ENCODE measurements around the gene SLC6A11. TPM values are rescaled to one million over a fixed set of nuclear protein-coding genes. Genes with fewer than 3 reads are reported as not detected.

Gene SLC6A11
- polyA plus RNA-seq, 1 donor (not counting 4 experiments of a cell fraction or from before 2014, with no cell fraction given), result 9.8 TPM

DNA sequence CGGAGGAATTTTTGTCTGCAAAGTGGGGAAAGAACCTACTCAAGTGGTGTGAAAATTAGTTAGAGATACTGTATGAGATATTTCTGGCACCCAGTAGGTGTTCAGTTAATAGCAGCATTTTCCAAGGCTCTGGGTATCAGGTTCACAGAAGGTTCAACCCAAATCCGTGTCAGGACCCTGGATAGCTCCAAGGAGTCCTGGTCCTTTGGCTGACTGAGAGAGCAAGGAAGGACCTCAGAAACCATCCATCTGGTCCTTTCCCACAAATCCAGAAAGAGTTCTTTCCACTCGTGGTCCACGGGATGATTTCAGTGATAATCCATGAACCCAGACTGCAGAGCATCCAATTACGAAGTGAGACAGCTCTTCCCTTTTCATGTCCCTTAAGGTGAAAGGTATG, 51.4 kb downstream of the SLC6A11 start:
- H3K9ac ChIP-seq (ENCODE audit: control insufficient read depth, extremely low read depth, insufficient read depth, low read length), result no peak overlapping the region
- no peak overlapping the region for H3K27ac ChIP-seq (ENCODE audit: control insufficient read depth, insufficient read depth, low read length)
- no peak for TF ChIP-seq EZH2 (IDR thresholded peaks at IDR 0.05; ENCODE audit: low read length)
- TF ChIP-seq, protein P1, sequence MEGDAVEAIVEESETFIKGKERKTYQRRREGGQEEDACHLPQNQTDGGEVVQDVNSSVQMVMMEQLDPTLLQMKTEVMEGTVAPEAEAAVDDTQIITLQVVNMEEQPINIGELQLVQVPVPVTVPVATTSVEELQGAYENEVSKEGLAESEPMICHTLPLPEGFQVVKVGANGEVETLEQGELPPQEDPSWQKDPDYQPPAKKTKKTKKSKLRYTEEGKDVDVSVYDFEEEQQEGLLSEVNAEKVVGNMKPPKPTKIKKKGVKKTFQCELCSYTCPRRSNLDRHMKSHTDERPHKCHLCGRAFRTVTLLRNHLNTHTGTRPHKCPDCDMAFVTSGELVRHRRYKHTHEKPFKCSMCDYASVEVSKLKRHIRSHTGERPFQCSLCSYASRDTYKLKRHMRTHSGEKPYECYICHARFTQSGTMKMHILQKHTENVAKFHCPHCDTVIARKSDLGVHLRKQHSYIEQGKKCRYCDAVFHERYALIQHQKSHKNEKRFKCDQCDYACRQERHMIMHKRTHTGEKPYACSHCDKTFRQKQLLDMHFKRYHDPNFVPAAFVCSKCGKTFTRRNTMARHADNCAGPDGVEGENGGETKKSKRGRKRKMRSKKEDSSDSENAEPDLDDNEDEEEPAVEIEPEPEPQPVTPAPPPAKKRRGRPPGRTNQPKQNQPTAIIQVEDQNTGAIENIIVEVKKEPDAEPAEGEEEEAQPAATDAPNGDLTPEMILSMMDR (optimal IDR thresholded peaks at IDR 0.05 in 1 of 3, IDR thresholded peaks at IDR 0.05 in 1 of 3, conservative IDR thresholded peaks at IDR 0.05 in 1 of 3; ENCODE audit: extremely low read depth in 1 of 3, insufficient read depth in 2 of 3, low read length in 3 of 3), result no peak
- no peak overlapping the region for H2AFZ ChIP-seq (ENCODE audit: control insufficient read depth, low read length)
- no peaks in the 10 kb centered on the region for H3K79me2 ChIP-seq (ENCODE audit: control insufficient read depth, insufficient read depth, low read length)
- no peaks in the 10 kb centered on the region for H3K27me3 ChIP-seq (ENCODE audit: control insufficient read depth, extremely low read depth, insufficient read depth, low read length)
- H3K4me1 ChIP-seq (ENCODE audit: control insufficient read depth, extremely low read depth, insufficient read depth, low read length), result peaks cover 3% of the 10 kb centered on the region
- no peak overlapping the region for H3K4me3 ChIP-seq (ENCODE audit: control insufficient read depth in 2 of 3, extremely low read depth in 1 of 3, insufficient read depth in 2 of 3, low read depth in 1 of 3, low read length in 3 of 3)
- H4K20me1 ChIP-seq (ENCODE audit: control insufficient read depth, extremely low read depth, insufficient read depth, low read length), result no peaks in the 10 kb centered on the region
- no peaks in the 10 kb centered on the region for H3K9me1 ChIP-seq (ENCODE audit: control insufficient read depth, extremely low read depth, insufficient read depth, low read length)
- FAIRE-seq, result peak; percentile 83
- H3K36me3 ChIP-seq (ENCODE audit: control insufficient read depth in 2 of 2, extremely low read depth in 1 of 2, insufficient read depth in 2 of 2, low read length in 2 of 2), result peaks cover 0 to 2% of the 10 kb centered on the region in 2 experiments
- dilution Hi-C loops (cut with MboI; ENCODE audit: extremely low pct_ligation_motif_present, low sequenced_read_pairs), result no loop called here
- DNase-seq (ENCODE audit: low read depth, low spot score), result no peak
- no peaks in the 10 kb centered on the region for H3K9me3 ChIP-seq (ENCODE audit: control insufficient read depth, low read depth, low read length)
- H3K4me2 ChIP-seq (ENCODE audit: control insufficient read depth, extremely low read depth, insufficient read depth, low read depth, low read length), result no peak overlapping the region

DNA sequence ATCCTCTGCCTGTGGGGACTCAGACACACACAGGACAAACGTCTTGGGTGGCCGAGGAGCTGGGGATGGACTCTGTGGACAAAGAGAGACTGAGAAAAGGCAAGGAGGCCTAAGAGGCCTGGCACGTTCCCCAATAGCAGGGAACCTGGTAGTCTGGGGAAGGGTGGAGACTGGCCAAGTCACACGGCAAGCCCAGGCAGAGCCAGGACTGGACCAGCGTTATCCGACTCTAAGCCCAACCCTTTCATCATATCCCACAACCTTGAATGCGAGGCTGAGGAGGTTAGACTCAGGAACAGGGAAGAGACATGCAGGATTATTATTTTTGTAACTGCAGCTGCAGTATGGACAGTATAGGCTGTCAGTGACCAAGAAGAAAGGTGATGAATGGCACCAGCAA, 53.4 kb downstream of the SLC6A11 start:
- Histone ChIP-seq H3K27me3 (ENCODE audit: control insufficient read depth, extremely low read depth, insufficient read depth, low read length) (no peaks in the 10 kb centered on the region), H3K9me1 (ENCODE audit: control insufficient read depth, extremely low read depth, insufficient read depth, low read length) (no peaks in the 10 kb centered on the region), H3K4me3 (ENCODE audit: control insufficient read depth in 2 of 3, extremely low read depth in 1 of 3, insufficient read depth in 2 of 3, low read depth in 1 of 3, low read length in 3 of 3) (no peak overlapping the region), H3K27ac (ENCODE audit: control insufficient read depth, insufficient read depth, low read length) (no peak overlapping the region), H3K9me3 (ENCODE audit: control insufficient read depth, low read depth, low read length) (no peaks in the 10 kb centered on the region), H3K4me1 (ENCODE audit: control insufficient read depth, extremely low read depth, insufficient read depth, low read length) (peaks cover 3% of the 10 kb centered on the region), H4K20me1 (ENCODE audit: control insufficient read depth, extremely low read depth, insufficient read depth, low read length) (no peaks in the 10 kb centered on the region), H2AFZ (ENCODE audit: control insufficient read depth, low read length) (no peak overlapping the region), H3K9ac (ENCODE audit: control insufficient read depth, extremely low read depth, insufficient read depth, low read length) (no peak overlapping the region), H3K79me2 (ENCODE audit: control insufficient read depth, insufficient read depth, low read length) (no peaks in the 10 kb centered on the region), H3K4me2 (ENCODE audit: control insufficient read depth, extremely low read depth, insufficient read depth, low read depth, low read length) (no peak overlapping the region), H3K36me3 (ENCODE audit: control insufficient read depth in 2 of 2, extremely low read depth in 1 of 2, insufficient read depth in 2 of 2, low read length in 2 of 2) (peaks cover 0 to 2% of the 10 kb centered on the region in 2 experiments)
- dilution Hi-C loops (cut with MboI; ENCODE audit: extremely low pct_ligation_motif_present, low sequenced_read_pairs), result no loop called here
- TF ChIP-seq EZH2 (IDR thresholded peaks at IDR 0.05; ENCODE audit: low read length), result no peak
- TF ChIP-seq, protein P1 (optimal IDR thresholded peaks at IDR 0.05 in 1 of 3, IDR thresholded peaks at IDR 0.05 in 1 of 3, conservative IDR thresholded peaks at IDR 0.05 in 1 of 3; ENCODE audit: extremely low read depth in 1 of 3, insufficient read depth in 2 of 3, low read length in 3 of 3), result no peak
- no peak for FAIRE-seq
- no peak for DNase-seq (ENCODE audit: low read depth, low spot score)
